GM12801 (cell line): Measurements from ENCODE around the gene CRNN.

Experiments used
- CTCF ChIP-seq: IDR thresholded peaks from one replicate; pipeline ENCODE4 v1.5.1; 2011; ENCODE audit warnings: control low read depth; ENCODE audit not compliant: insufficient read length; ENCODE audit errors: extremely low read depth

CRNN gene

GRCh38 chr1:152457071-152457470 is 43.0 kb upstream of the CRNN start:
- TF ChIP-seq CTCF, result no peak

- no peak for TF ChIP-seq CTCF
Observed at GRCh38 chr1:152451254-152451653, 37.2 kb upstream of the CRNN start.

- no peak for TF ChIP-seq CTCF
Observed at GRCh38 chr1:152449661-152450060, 35.6 kb upstream of the CRNN start.

- no peak for TF ChIP-seq CTCF
Observed at GRCh38 chr1:152448496-152448895, 34.4 kb upstream of the CRNN start.

GRCh38 chr1:152448095-152448494 is 34.0 kb upstream of the CRNN start:
- TF ChIP-seq CTCF, result no peak

- TF ChIP-seq CTCF, result no peak
Observed at GRCh38 chr1:152447484-152447883, 33.4 kb upstream of the CRNN start.

- no peak for TF ChIP-seq CTCF
Observed at GRCh38 chr1:152444045-152444444, 30.0 kb upstream of the CRNN start.

- no peak for TF ChIP-seq CTCF
Observed at GRCh38 chr1:152442765-152443164, 28.7 kb upstream of the CRNN start.
